IMR-90 (cell line): ENCODE data around the gene TMEM233. TPM values are rescaled to one million over a fixed set of nuclear protein-coding genes. Genes with fewer than 3 reads are reported as not detected.
"Not testable (repeated sequence)": the region's sequence is repeated elsewhere in the genome, so short reads cannot be mapped to it uniquely, and the experiment has no call there.

ENCODE experiments used
- ATAC-seq: fragments of 200-7000 bp; cut with Tn5 transposase; 2 replicates; pipeline ENCODE4 v1.9.1; 2020; ENCODE audit warnings: low read depth, mild to moderate bottlenecking, moderate library complexity
- BruUV-seq: library from RNA; stranded (reverse); fragments of 400-500 nt; replicated peaks from 2 replicates; lab custom pipeline; 2021; lab: Mats Ljungman, UMichigan
- CTCF ChIA-PET: fragments of 300-600 bp; formaldehyde crosslinking; extraction: SDS; loops from one replicate; lab custom pipeline; 2021; ENCODE audit warnings: antibody characterized with exemption; lab: Yijun Ruan, JAX
- POLR2A ChIA-PET: fragments of 300-600 bp; sonication (Branson Sonifier 250); formaldehyde crosslinking; loops from one replicate; lab custom pipeline; 2022; ENCODE audit warnings: antibody characterized with exemption; ENCODE audit not compliant: unreplicated experiment; lab: Charles Lee
- DNase-seq: peaks from one replicate; pipeline ENCODE4 v3.0.0; 2013
- H2AFZ ChIP-seq: replicated peaks from 2 replicates; pipeline ENCODE3; 2013; ENCODE audit warnings: low read length, mild to moderate bottlenecking; ENCODE audit not compliant: poor library complexity
- H2AK5ac ChIP-seq: 2 replicates; pipeline ENCODE4 v1.6.1; 2013; ENCODE audit warnings: low read depth, low read length, inconsistent platforms
- H2AK9ac ChIP-seq: replicated peaks from 2 replicates; pipeline ENCODE3; 2013; ENCODE audit warnings: mild to moderate bottlenecking, low read depth, low read length, moderate library complexity; ENCODE audit not compliant: poor library complexity
- H2BK120ac ChIP-seq: 2 replicates; pipeline ENCODE4 v1.6.1; 2013; ENCODE audit warnings: low read depth, low read length, inconsistent platforms
- H2BK15ac ChIP-seq: 3 replicates; pipeline ENCODE4 v1.6.1; 2013; ENCODE audit warnings: low read depth, low read length, inconsistent platforms
- H2BK20ac ChIP-seq: 2 replicates; pipeline ENCODE4 v1.6.1; 2013; ENCODE audit warnings: low read depth, mild to moderate bottlenecking, inconsistent platforms, low read length, moderate library complexity
- H2BK5ac ChIP-seq: 2 replicates; pipeline ENCODE4 v1.6.1; 2013; ENCODE audit warnings: mild to moderate bottlenecking, low read depth, low read length, inconsistent platforms; ENCODE audit not compliant: poor library complexity, severe bottlenecking
- H3K14ac ChIP-seq: replicated peaks from 2 replicates; pipeline ENCODE4 v1.6.1; 2013; ENCODE audit warnings: low read depth, low read length, inconsistent platforms
- H3K18ac ChIP-seq: 2 replicates; pipeline ENCODE4 v1.6.1; 2013; ENCODE audit warnings: low read depth, low read length, control low read depth
- H3K23ac ChIP-seq: 2 replicates; pipeline ENCODE4 v1.6.1; 2013; ENCODE audit warnings: low read depth, low read length, inconsistent platforms
- H3K27ac ChIP-seq: 2 replicates; pipeline ENCODE4 v1.5.1; 2013; ENCODE audit warnings: mild to moderate bottlenecking, control low read depth, low read length; ENCODE audit not compliant: insufficient read depth
- H3K27me3 ChIP-seq: 2 replicates; pipeline ENCODE4 v1.6.1; 2013; ENCODE audit warnings: low read length; ENCODE audit not compliant: control insufficient read depth, insufficient read depth
- H3K36me3 ChIP-seq: 2 replicates; pipeline ENCODE4 v1.6.1; 2013; ENCODE audit warnings: low read length, mixed read lengths; ENCODE audit not compliant: control insufficient read depth, insufficient read depth
- H3K4ac ChIP-seq: 2 replicates; pipeline ENCODE4 v1.6.1; 2013; ENCODE audit warnings: low read depth, low read length, inconsistent platforms
- H3K4me1 ChIP-seq: 2 replicates; pipeline ENCODE4 v1.6.1; 2013; ENCODE audit warnings: low read length, mixed read lengths; ENCODE audit not compliant: control insufficient read depth, insufficient read depth
- H3K4me2 ChIP-seq: 2 replicates; pipeline ENCODE4 v1.6.1; 2013; ENCODE audit warnings: low read depth, mild to moderate bottlenecking, control low read depth, low read length, moderate library complexity
- H3K4me3 ChIP-seq: 2 replicates; pipeline ENCODE4 v1.5.1; 2013; ENCODE audit warnings: low read depth, mild to moderate bottlenecking, control low read depth, low read length, moderate library complexity; ENCODE audit not compliant: insufficient read depth
- H3K56ac ChIP-seq: 2 replicates; pipeline ENCODE4 v1.6.1; 2013; ENCODE audit warnings: low read length, inconsistent platforms; ENCODE audit not compliant: insufficient read depth; ENCODE audit errors: extremely low read depth
- H3K79me1 ChIP-seq, 2 experiments: 2 replicates each; pipeline ENCODE4 v1.6.1; 2013; ENCODE audit warnings: low read length in 2 of 2, inconsistent platforms in 1 of 2, low read depth in 1 of 2
- H3K9ac ChIP-seq: 2 replicates; pipeline ENCODE4 v1.6.1; 2013; ENCODE audit warnings: low read depth, low read length, control low read depth
- H3K9me1 ChIP-seq: 2 replicates; pipeline ENCODE4 v1.6.1; 2013; ENCODE audit warnings: low read length, inconsistent platforms; ENCODE audit not compliant: insufficient read depth
- H3K9me3 ChIP-seq: 2 replicates; pipeline ENCODE4 v1.6.1; 2013; ENCODE audit warnings: low read length; ENCODE audit not compliant: control insufficient read depth, insufficient read depth
- H4K20me1 ChIP-seq: 2 replicates; pipeline ENCODE4 v1.6.1; 2013; ENCODE audit warnings: low read length, inconsistent platforms; ENCODE audit not compliant: insufficient read depth
- H4K5ac ChIP-seq: 2 replicates; pipeline ENCODE4 v1.6.1; 2013; ENCODE audit warnings: mild to moderate bottlenecking, low read depth, low read length, control low read depth
- H4K8ac ChIP-seq, 2 experiments: 2 replicates each; pipeline ENCODE4 v1.6.1; 2013; ENCODE audit warnings: low read depth in 2 of 2, low read length in 2 of 2, control low read depth in 1 of 2, inconsistent platforms in 1 of 2
- H4K91ac ChIP-seq: 2 replicates; pipeline ENCODE4 v1.6.1; 2013; ENCODE audit warnings: low read depth, low read length, inconsistent platforms; ENCODE audit not compliant: insufficient read depth
- WGBS, 2 experiments: methylation state at CpG; one replicate each; pipeline versions ENCODE4 v1.1.5 to v1.1.7; 2013; ENCODE audit warnings: missing lambda C conversion rate in 2 of 2; ENCODE audit not compliant: insufficient read length in 1 of 2; ENCODE audit errors: extremely low coverage in 2 of 2; 5-methylcytosine and 5-hydroxymethylcytosine counted together
- dilution Hi-C: fragments of 300-500 bp; cut with HindIII; formaldehyde crosslinking; loops from one replicate; pipeline ENCODE4 v1.14.3; 2018; ENCODE audit warnings: low sequenced_read_pairs; ENCODE audit not compliant: unreplicated experiment
- in situ Hi-C: fragments of 300-500 bp; cut with MboI; formaldehyde crosslinking; loops from 3 replicates; pipeline ENCODE4 v1.14.3; 2019; ENCODE audit warnings: low sequenced_read_pairs, inconsistent platforms, mixed read lengths
- intact Hi-C: fragments of 100-400 bp; cut with micrococcal nuclease; formaldehyde crosslinking; loops from 2 replicates; pipeline ENCODE4 v1.10.0; 2022
- polyA plus RNA-seq, 3 experiments: library from polyadenylated mRNA; depleted of rRNA; stranded (reverse); fragments of >200 nt; gene quantifications; 2 replicates each; pipeline ENCODE4 v1.2.3, GENCODE V29; 2012; ENCODE audit warnings: low replicate concordance in 1 of 3
- total RNA-seq: library from RNA; depleted of rRNA; stranded (reverse); fragments of >200 nt; gene quantifications from 2 replicates; pipeline ENCODE4 v1.2.3, GENCODE V29; 2012

Gene TMEM233
- total and polyA plus RNA-seq, 2 of the 4 experiments (the other 2 are of a cell fraction): not detected

DNA sequence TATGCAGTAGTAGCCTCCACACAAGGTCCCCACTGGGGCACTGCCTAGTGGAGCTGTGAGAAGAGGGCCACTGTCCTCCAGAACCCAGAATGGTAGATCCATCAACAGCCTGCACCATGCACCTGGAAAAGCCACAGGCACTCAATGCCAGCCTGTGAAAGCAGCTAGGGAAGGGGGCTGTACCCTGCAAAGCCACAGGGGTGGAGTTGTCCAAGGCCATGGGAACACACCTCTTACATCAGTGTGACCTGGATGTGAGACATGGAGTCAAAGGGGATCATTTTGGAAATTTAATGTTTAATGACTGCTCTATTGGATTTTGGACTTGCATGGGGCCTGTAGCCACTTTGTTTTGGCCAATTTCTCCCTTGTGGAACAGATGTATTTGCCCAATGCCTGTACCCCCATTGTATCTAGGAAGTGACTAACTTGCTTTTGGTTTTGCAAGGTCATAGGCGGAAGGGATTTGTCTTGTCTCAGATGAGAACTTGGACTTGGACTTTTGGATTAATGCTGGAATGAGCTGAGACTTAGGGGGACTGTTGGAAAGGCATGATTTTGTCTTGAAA lies 24.8 kb downstream of the TMEM233 start:
- H4K91ac ChIP-seq, CTCF ChIA-PET: not testable (repeated sequence)

More for the DNA sequence above, 24.8 kb downstream of the TMEM233 start:
- BruUV-seq, H3K27ac ChIP-seq, H3K79me1 ChIP-seq, H2BK20ac ChIP-seq, H4K8ac ChIP-seq, H4K20me1 ChIP-seq, H3K9me1 ChIP-seq, in situ Hi-C loops, H2BK15ac ChIP-seq, H2AK5ac ChIP-seq, H3K9ac ChIP-seq, H3K4me3 ChIP-seq, H4K5ac ChIP-seq, H3K36me3 ChIP-seq, DNase-seq, H3K18ac ChIP-seq, H3K4me1 ChIP-seq, H3K27me3 ChIP-seq, H3K4me2 ChIP-seq, H2AFZ ChIP-seq, H3K23ac ChIP-seq, H3K9me3 ChIP-seq, H2BK120ac ChIP-seq, H2BK5ac ChIP-seq, H3K56ac ChIP-seq, intact Hi-C loops, ATAC-seq, H3K4ac ChIP-seq, dilution Hi-C loops, H3K14ac ChIP-seq, H2AK9ac ChIP-seq: not testable (repeated sequence)
- POLR2A ChIA-PET: interaction anchor here (0.5 kb wide), 1 partner anchor 413 kb away, joined by 3 read pairs; no protein-coding TSS in a partner anchor
- whole genome bisulfite sequencing, 2 experiments: no CpG with 5 or more reads among the region's 1 CpG
